KOPT-K1 (cell line): ENCODE data around the gene NCL.
"Not testable (repeated sequence)": the region's sequence is repeated elsewhere in the genome, so short reads cannot be mapped to it uniquely, and the experiment has no call there.

Experiments
- H3K27ac ChIP-seq: fragments of 200-600 bp; sonication (generic); 2 replicates; pipeline ENCODE4 v1.5.1; 2016; ENCODE audit warnings: antibody characterized with exemption, mild to moderate bottlenecking, low read depth, low read length; ENCODE audit not compliant: poor library complexity, severe bottlenecking
- H3K36me3 ChIP-seq: fragments of 200-600 bp; sonication (generic); 2 replicates; pipeline ENCODE4 v1.5.1; 2017; ENCODE audit warnings: antibody characterized with exemption, mild to moderate bottlenecking, low read length, moderate library complexity; ENCODE audit not compliant: insufficient read depth
- H3K9me3 ChIP-seq: fragments of 200-600 bp; sonication (generic); 2 replicates; pipeline ENCODE4 v1.5.1; 2017; ENCODE audit warnings: antibody characterized with exemption, low read length, mild to moderate bottlenecking; ENCODE audit not compliant: insufficient read depth, poor library complexity, severe bottlenecking

Gene NCL

DNA sequence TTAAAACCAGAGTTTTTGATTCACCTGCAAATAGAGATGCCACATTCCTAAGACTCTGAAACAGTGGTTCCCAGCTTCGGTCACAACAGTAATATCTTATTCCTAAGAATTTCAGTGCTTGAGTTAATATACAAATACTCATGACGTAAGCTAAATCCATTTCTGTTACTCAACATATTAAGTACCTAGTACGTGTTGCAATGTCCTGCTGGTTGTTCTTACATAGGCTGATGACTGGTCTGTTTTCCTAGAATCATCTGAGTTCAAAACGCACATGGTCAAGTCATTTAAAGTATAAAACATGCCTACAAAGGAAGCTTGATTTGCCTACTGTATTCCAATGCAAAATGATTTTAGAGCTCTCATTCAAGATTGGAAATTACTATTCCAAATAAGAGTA is 7.2 kb downstream of the NCL start:
- Histone ChIP-seq H3K9me3 (no peaks in the 10 kb centered on the region), H3K36me3 (peaks cover 100% of the 10 kb centered on the region), H3K27ac (no peak overlapping the region)

- H3K36me3 ChIP-seq = peaks cover 100% of the 10 kb centered on the region
- no peaks in the 10 kb centered on the region for H3K9me3 ChIP-seq
- no peak overlapping the region for H3K27ac ChIP-seq
Measured at GRCh38 chr2:231456295-231457004, 7.8 kb downstream of the NCL start.

GRCh38 chr2:231455890-231456289 is 8.4 kb downstream of the NCL start:
- peaks cover 97% of the 10 kb centered on the region for H3K36me3 ChIP-seq
- no peak overlapping the region for H3K27ac ChIP-seq

DNA sequence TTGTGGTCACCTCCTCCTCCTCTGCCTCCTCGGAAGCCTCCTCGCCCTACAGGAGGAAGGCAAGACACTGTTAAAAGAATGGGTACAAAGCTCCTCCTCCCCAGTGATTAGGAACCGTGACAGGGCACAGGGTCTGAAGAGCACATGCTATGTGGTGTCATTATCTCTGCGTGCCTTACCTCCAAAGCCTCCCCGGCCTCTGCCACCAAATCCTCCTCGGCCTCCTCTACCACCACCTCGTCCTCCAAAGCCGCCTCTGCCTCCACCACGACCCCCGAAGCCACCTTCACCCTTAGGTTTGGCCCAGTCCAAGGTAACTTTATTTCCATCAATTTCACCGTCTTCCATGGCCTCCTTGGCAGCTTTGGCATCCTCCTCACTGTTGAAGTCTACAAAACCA is 9.1 kb downstream of the NCL start:
- Histone ChIP-seq H3K9me3 (no peaks in the 10 kb centered on the region), H3K36me3 (peaks cover 90% of the 10 kb centered on the region), H3K27ac (no peak overlapping the region)

More at GRCh38 chr2:231455890-231456289, 8.4 kb downstream of the NCL start:
- H3K9me3 ChIP-seq = no peaks in the 10 kb centered on the region

DNA sequence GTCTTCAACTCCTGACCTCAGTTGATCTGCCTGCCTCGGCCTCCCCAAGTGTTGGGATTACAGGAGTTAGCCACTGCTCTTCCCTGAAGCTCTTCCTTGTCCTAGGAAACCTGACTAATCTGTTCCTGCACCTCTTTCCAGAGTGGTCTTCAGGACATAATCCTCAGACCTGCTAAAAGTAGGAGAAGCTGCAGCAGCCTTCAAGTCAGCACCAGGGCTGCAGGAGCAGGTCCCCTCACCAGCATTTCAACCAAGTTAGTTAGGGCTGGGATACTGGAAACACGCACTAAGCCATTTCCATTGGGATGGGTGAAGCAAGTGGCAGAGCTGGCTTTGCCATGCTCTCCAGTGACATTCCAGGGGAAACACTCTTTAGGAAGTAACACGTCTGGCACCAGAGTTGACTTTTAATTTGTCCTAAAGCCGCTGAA is 9.9 kb downstream of the NCL start:
- H3K27ac ChIP-seq = no peak overlapping the region
- H3K9me3 ChIP-seq = no peaks in the 10 kb centered on the region
- peaks cover 82% of the 10 kb centered on the region for H3K36me3 ChIP-seq

DNA sequence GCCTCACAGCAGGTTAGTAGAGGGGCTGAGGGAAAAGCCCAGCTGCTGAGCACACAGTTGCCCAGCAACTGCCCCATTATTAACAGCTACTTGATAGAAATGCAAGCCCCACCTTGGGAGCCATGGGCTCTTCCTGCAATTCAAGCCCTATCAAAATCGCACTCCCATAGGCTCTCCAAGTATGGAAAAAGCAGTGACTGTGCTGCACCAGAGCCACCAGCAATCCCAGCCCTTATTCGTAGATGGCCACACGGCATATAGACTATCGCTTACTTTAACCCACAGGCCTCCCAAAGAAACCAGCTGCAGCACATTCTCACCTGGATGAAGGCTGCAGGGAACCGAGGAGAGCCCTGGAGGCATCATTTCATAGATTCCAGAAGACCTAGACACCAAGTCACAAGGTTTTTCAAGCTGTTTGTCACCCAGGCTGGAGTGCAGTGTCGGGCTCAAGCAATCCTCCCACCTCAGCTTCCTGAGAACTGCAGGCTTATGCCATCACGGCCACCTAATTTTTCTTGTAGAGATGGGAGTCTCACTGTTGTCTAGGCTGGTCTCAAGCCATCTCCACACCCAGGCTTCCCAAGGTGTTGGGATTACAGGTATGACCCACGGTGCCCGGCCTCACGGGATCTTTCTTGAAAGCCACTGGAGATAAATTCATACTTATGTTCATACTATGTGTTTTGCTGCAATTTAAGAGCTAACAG is 11.3 kb downstream of the NCL start:
- H3K9me3 ChIP-seq = no peaks in the 10 kb centered on the region
- peaks cover 67% of the 10 kb centered on the region for H3K36me3 ChIP-seq
- no peak overlapping the region for H3K27ac ChIP-seq

DNA sequence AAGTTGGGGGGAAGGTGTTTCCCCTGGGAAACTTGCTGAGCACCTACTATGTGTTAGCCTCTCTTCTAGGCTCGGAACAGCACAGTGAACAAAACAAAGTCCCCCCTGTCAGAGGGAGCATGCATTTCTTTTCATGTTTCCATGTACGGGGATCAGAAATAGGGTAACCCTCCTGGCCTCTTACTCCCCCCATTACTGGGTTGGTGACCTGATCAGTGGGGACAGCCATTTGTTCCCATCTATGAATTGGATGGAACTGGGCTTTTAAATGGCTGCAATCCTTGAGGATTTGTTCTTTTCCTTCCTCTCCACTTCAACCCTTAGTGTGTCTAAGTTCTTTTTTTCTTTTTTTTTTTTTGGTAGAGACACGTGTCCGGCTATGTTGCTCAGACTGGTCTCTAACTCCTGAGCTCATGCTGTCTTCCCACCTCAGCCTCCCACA is 13.7 kb downstream of the NCL start:
- Histone ChIP-seq H3K36me3 (peaks cover 44% of the 10 kb centered on the region), H3K9me3 (no peaks in the 10 kb centered on the region), H3K27ac (no peak overlapping the region)

DNA sequence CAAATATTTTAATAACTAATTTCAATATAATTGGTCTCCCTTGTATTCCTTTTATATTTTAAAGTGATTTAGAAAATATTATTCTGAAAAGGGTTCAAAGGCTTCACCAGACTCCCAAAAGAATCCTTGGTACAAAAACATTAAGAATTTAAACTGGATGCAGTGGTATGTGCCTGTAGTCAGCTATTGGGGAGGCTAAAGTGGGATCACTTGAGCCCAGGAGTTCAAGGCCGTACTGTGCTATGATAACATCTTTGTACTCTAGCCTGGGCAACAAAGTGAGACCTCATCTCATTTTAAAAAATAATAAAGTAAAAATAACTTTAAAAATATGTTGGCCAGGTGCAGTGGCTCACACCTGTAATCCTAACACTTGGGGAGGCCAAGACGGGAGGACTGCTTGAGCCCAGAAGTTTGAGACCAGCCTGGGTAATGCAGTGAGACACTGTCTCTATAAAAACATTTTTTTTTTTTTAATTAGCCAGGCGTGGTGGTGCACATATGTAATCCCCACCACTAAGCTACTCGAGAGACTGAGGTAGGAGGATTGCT is 14.7 kb downstream of the NCL start:
- no peaks in the 10 kb centered on the region for H3K9me3 ChIP-seq
- peaks cover 34% of the 10 kb centered on the region for H3K36me3 ChIP-seq

GRCh38 chr2:231436957-231437356 is 27.3 kb downstream of the NCL start:
- no peak overlapping the region for H3K27ac ChIP-seq
- no peaks in the 10 kb centered on the region for H3K36me3 ChIP-seq
- H3K9me3 ChIP-seq = no peaks in the 10 kb centered on the region

More for the DNA sequence above, 14.7 kb downstream of the NCL start:
- no peak overlapping the region for H3K27ac ChIP-seq

DNA sequence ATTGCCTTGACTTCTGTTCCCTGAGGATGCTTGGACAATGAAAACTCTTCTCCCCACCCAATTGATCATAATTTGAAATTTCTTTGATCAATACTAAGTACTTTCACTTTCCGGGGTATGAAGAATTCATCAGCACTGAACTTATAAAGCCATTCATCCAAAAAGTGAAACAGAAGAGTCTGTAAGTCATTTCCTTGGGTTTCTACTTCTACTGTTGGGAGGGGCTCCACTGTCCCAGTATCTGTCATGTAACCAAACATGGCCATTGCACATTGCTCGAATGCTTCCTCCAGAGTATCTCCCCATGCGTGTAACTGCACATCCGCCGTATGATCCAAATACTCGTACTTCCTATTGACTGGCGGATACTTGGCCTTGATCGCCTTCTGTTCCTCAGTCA is 30.3 kb downstream of the NCL start:
- H3K9me3 ChIP-seq = no peaks in the 10 kb centered on the region
- H3K36me3 ChIP-seq = no peaks in the 10 kb centered on the region
- H3K27ac ChIP-seq = no peak overlapping the region

- Histone ChIP-seq H3K27ac (no peak overlapping the region), H3K9me3 (no peaks in the 10 kb centered on the region), H3K36me3 (no peaks in the 10 kb centered on the region)
Measured at GRCh38 chr2:231431606-231432005, 32.7 kb downstream of the NCL start.

DNA sequence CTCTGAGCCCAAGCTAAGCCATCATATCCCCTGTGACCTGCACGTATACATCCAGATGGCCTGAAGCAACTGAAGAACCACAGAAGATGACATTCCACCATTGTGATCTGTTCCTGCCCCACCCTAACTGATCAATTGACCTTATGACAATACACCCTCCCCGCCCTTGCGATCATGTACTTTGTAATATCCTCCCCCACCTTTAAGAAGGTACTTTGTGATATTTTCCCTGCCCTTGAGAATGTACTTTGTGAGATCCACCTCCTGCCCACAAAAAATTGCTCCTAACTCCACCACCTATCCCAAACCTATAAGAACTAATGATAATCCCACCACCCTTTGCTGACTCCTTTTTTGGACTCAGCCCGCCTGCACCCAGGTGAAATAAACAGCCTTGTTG is 33.8 kb downstream of the NCL start:
- not testable (repeated sequence) for H3K36me3 ChIP-seq, H3K9me3 ChIP-seq, H3K27ac ChIP-seq

- H3K27ac ChIP-seq = no peak overlapping the region
- no peaks in the 10 kb centered on the region for H3K9me3 ChIP-seq
- H3K36me3 ChIP-seq = no peaks in the 10 kb centered on the region
Measured at GRCh38 chr2:231429901-231430300, 34.4 kb downstream of the NCL start.

DNA sequence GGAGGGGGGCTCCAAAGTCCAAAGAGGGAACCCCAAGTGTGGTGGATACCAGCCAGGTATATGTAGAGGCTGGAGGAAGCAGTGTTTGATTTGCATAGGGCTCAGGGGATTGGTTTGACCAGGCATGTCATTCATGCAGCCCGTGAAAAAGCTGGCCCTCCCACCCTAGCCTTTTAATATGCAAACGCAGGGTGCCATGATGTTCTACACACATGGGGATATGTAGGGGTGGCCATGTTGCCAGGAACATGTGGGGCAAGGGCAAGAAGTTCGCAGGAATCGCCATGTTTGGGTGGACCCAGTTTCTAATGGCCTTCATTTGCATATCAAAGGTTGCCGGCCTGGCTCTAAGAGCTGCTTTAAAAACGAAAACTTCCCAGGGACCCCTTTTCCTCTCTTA is 35.1 kb downstream of the NCL start:
- no peak overlapping the region for H3K27ac ChIP-seq
- no peaks in the 10 kb centered on the region for H3K9me3 ChIP-seq
- no peaks in the 10 kb centered on the region for H3K36me3 ChIP-seq

DNA sequence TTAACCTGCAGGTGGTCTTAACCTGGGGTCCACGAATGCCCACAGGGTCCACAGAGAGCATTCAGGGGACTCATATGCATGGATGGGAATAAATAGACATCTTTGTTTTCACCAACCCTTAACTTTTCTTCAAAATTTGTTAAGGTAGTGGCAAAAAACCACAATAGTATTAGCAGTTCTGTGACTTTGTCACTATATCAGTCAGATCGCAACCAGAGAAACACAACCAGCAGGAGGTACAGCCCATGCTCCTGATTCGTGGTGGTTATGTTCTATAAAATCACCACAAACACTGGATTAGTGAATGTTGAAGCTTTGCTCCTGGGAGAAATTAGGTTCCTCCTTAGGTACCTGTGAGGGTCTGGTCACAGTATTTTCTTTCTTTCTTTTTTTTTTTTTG is 37.2 kb downstream of the NCL start:
- no peaks in the 10 kb centered on the region for H3K9me3 ChIP-seq
- H3K36me3 ChIP-seq = no peaks in the 10 kb centered on the region
- H3K27ac ChIP-seq = no peak overlapping the region
